ENCODE results near the gene KIAA0232. TPM values are rescaled to one million over a fixed set of nuclear protein-coding genes. Genes with fewer than 3 reads are reported as not detected.

Gene KIAA0232
- total RNA-seq, 1 experiment from 2014 or later = 28.5 TPM

- H3K4me2 ChIP-seq (ENCODE audit: insufficient read depth, insufficient read length, low read length) = no peak overlapping the region
- no peak overlapping the region for H3K18ac ChIP-seq (ENCODE audit: insufficient read length, low read depth, low read length)
- Mint-ChIP-seq H3K27me3 (ENCODE audit: low read depth) (peaks cover 2% of the 10 kb centered on the region; the same call in 1 of the 2 replicates), H3K9me3 (peaks cover 9 to 11% of the 10 kb centered on the region in 2 experiments; a peak in 4 of 5 replicates), H3K4me1 (peaks cover 10 to 23% of the 10 kb centered on the region in 2 experiments), H3K27ac (no peak overlapping the region), H3K4me3 (no peak overlapping the region), H3K36me3 (ENCODE audit: insufficient read depth in 1 of 3, low read depth in 3 of 3) (peaks cover 6 to 9% (median 8%) of the 10 kb centered on the region in 3 experiments; a peak in 5 of 7 replicates)
- H4K20me1 ChIP-seq (ENCODE audit: control insufficient read depth, insufficient read depth, insufficient read length) = no peaks in the 10 kb centered on the region
- no peak overlapping the region for H3K4ac ChIP-seq (ENCODE audit: low read depth, low read length)
- no peak overlapping the region for H3K56ac ChIP-seq (ENCODE audit: insufficient read length, low read depth, low read length)
- H3K14ac ChIP-seq (ENCODE audit: insufficient read depth, low read length) = no peak overlapping the region; the same call in 1 of the 2 replicates
- no peak overlapping the region for H2BK15ac ChIP-seq (ENCODE audit: low read depth, low read length)
- no peaks in the 10 kb centered on the region for H3K27me3 ChIP-seq (ENCODE audit: insufficient read depth, low read length)
- no peak overlapping the region for H3K27ac ChIP-seq (ENCODE audit: insufficient read length, low read depth, low read length)
- no peak overlapping the region for H4K8ac ChIP-seq (replicated peaks; ENCODE audit: insufficient read length, low read depth, low read length)
- no peak overlapping the region for H3K9ac ChIP-seq (ENCODE audit: extremely low read depth, insufficient read length, low read length)
- no peaks in the 10 kb centered on the region for H3K79me1 ChIP-seq (ENCODE audit: insufficient read depth, low read depth, low read length, poor library complexity, severe bottlenecking)
- H4K91ac ChIP-seq (ENCODE audit: insufficient read length, low read depth, low read length) = no peak overlapping the region
- no peak overlapping the region for H2AK5ac ChIP-seq (ENCODE audit: insufficient read length, low read length)
- H4K5ac ChIP-seq (ENCODE audit: insufficient read length, low read depth, low read length) = no peak overlapping the region
- WGBS (ENCODE audit: extremely low coverage, insufficient read length, low lambda C conversion rate) = no CpG with 5 or more reads among the region's 37 CpGs
- no peaks in the 10 kb centered on the region for H3K9me3 ChIP-seq (ENCODE audit: control insufficient read depth, low read depth, low read length)
- H3K4me1 ChIP-seq (ENCODE audit: insufficient read depth, low read length) = no peaks in the 10 kb centered on the region; the same call in 1 of the 2 replicates
- TF ChIP-seq CTCF (conservative IDR thresholded peaks at IDR 0.05) = no peak
- H2BK5ac ChIP-seq (ENCODE audit: insufficient read length, low read length) = no peak overlapping the region
- H2BK20ac ChIP-seq (ENCODE audit: low read depth, low read length, poor library complexity, severe bottlenecking) = no peak overlapping the region
- no peak overlapping the region for H2BK120ac ChIP-seq (ENCODE audit: low read depth, low read length, poor library complexity, severe bottlenecking)
- H3K23me2 ChIP-seq (ENCODE audit: insufficient read length, low read depth, low read length, poor library complexity, severe bottlenecking) = no peaks in the 10 kb centered on the region
- no peak overlapping the region for H3K23ac ChIP-seq (ENCODE audit: insufficient read length, low read depth, low read length)
- H3K79me2 ChIP-seq (ENCODE audit: insufficient read depth, low read length) = no peaks in the 10 kb centered on the region
- no peak overlapping the region for H2BK12ac ChIP-seq (ENCODE audit: insufficient read length, low read depth, low read length)
- DNase-seq = no peak
- H3T11ph ChIP-seq (ENCODE audit: low read length) = no peak overlapping the region
- no peak overlapping the region for H2AFZ ChIP-seq (ENCODE audit: low read length)
Measured at GRCh38 chr4:6889101-6889735, 106.7 kb downstream of the KIAA0232 start.

Data from H9 (cell line).